SK-N-SH treated with all-trans-retinoic acid at 6 μM for 48 hours (cell line): ENCODE measurements around the gene XCR1.

Experiments
- ARNTL ChIP-seq: fragments of 450-650 bp; formaldehyde crosslinking; IDR thresholded peaks from 2 replicates; pipeline ENCODE4 v1.5.0; 2020; ENCODE audit warnings: low read depth, mild to moderate bottlenecking, moderate library complexity, borderline replicate concordance
- GLIS3 ChIP-seq: fragments of 250-450 bp; sonication (Bioruptor Pico); IDR thresholded peaks from 2 replicates; pipeline ENCODE4 v1.5.0; 2020; ENCODE audit warnings: mild to moderate bottlenecking, moderate library complexity
- ZNF70 ChIP-seq: fragments of 450-650 bp; formaldehyde crosslinking; IDR thresholded peaks from 2 replicates; pipeline ENCODE4 v1.5.0; 2020; ENCODE audit warnings: mild to moderate bottlenecking, moderate library complexity
- TF ChIP-seq, protein P1 (sequence below): fragments of 250-450 bp; sonication (Bioruptor Pico); IDR thresholded peaks from 2 replicates; pipeline ENCODE4 v1.8.0; 2020; ENCODE audit warnings: mild to moderate bottlenecking, moderate library complexity, borderline replicate concordance

DNA sequence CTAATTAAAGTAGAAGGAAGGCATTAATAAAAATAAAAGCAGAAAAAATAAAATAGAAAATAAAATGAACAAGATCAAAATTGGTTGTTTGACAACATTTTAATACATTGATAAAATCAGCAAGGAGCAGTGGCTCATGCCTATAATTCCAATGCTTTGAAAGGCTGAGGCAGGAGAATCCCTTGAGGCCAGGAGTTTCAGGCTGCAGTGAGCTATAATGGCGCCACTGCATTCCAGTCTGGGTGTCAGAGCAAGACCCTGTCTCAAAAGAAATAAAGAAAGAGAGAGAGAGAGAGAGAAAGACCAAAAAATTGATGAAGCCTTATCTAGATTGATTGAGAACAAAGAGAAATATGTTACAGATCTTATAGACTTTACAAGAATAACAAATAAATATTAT lies 2.1 kb downstream of the XCR1 start:
- TF ChIP-seq, protein P1, sequence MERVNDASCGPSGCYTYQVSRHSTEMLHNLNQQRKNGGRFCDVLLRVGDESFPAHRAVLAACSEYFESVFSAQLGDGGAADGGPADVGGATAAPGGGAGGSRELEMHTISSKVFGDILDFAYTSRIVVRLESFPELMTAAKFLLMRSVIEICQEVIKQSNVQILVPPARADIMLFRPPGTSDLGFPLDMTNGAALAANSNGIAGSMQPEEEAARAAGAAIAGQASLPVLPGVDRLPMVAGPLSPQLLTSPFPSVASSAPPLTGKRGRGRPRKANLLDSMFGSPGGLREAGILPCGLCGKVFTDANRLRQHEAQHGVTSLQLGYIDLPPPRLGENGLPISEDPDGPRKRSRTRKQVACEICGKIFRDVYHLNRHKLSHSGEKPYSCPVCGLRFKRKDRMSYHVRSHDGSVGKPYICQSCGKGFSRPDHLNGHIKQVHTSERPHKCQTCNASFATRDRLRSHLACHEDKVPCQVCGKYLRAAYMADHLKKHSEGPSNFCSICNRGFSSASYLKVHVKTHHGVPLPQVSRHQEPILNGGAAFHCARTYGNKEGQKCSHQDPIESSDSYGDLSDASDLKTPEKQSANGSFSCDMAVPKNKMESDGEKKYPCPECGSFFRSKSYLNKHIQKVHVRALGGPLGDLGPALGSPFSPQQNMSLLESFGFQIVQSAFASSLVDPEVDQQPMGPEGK (CRISPR knock-in tag), result no peak
- TF ChIP-seq ZNF70 (no peak), ARNTL (CRISPR knock-in tag) (no peak), GLIS3 (CRISPR knock-in tag) (no peak)
